ENCODE data around the gene LIMCH1.
"Not testable (repeated sequence)": the region's sequence is repeated elsewhere in the genome, so short reads cannot be mapped to it uniquely, and the experiment has no call there.

The LIMCH1 gene

GRCh38 chr4:41631523-41631922 is 93.6 kb downstream of the LIMCH1 start:
- no peaks in the 10 kb centered on the region for H3K36me3 ChIP-seq (ENCODE audit: control insufficient read depth, insufficient read depth, low read length)
- H3K9me3 ChIP-seq (ENCODE audit: control insufficient read depth, low read length), result no peaks in the 10 kb centered on the region
- no peak for DNase-seq
- no peaks in the 10 kb centered on the region for H3K27me3 ChIP-seq (replicated peaks; ENCODE audit: control insufficient read depth, insufficient read depth, low read length, poor library complexity, severe bottlenecking)
- H3K4me1 ChIP-seq (ENCODE audit: control insufficient read depth, insufficient read depth, low read length, poor library complexity, severe bottlenecking), result no peaks in the 10 kb centered on the region
- no peak overlapping the region for H3K27ac ChIP-seq (ENCODE audit: insufficient read depth, low read length, poor library complexity, severe bottlenecking)
- H3K4me3 ChIP-seq (ENCODE audit: insufficient read depth, low read depth, low read length, poor library complexity, severe bottlenecking), result no peak overlapping the region

DNA sequence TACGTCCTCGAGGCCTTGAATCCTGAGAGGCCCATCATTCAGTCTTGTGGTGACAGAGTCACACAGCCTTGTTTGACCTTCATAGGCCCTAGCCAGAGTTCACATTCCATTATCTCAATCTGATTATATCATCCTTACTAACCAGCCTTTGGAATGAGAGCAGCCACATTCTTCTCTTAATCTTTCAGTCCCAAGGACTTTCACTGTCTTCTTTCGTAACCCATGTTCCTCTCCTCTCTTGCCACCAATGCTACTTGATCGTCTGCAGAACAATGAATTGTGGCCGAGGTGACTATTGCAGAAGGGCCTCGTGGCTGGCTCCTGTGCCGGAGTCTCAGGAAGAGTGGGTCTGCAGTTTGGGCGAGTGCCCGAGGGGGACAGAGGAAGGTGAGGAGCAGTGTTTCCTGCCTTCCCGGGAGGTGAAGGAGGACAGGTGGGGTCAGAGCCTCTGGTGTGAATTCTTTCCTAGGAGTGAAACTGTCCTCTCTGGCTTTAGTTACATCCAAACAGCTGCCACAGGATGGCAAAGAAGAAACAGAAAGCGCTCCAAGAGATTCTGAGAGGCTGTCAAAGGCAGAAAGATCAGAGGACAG is 94.6 kb downstream of the LIMCH1 start:
- no peak overlapping the region for H3K4me3 ChIP-seq (ENCODE audit: insufficient read depth, low read depth, low read length, poor library complexity, severe bottlenecking)
- H3K36me3 ChIP-seq (ENCODE audit: control insufficient read depth, insufficient read depth, low read length), result no peaks in the 10 kb centered on the region
- no peak overlapping the region for H3K27ac ChIP-seq (ENCODE audit: insufficient read depth, low read length, poor library complexity, severe bottlenecking)
- H3K27me3 ChIP-seq (replicated peaks; ENCODE audit: control insufficient read depth, insufficient read depth, low read length, poor library complexity, severe bottlenecking), result no peaks in the 10 kb centered on the region
- no peak for DNase-seq
- H3K4me1 ChIP-seq (ENCODE audit: control insufficient read depth, insufficient read depth, low read length, poor library complexity, severe bottlenecking), result no peaks in the 10 kb centered on the region
- H3K9me3 ChIP-seq (ENCODE audit: control insufficient read depth, low read length), result no peaks in the 10 kb centered on the region

DNA sequence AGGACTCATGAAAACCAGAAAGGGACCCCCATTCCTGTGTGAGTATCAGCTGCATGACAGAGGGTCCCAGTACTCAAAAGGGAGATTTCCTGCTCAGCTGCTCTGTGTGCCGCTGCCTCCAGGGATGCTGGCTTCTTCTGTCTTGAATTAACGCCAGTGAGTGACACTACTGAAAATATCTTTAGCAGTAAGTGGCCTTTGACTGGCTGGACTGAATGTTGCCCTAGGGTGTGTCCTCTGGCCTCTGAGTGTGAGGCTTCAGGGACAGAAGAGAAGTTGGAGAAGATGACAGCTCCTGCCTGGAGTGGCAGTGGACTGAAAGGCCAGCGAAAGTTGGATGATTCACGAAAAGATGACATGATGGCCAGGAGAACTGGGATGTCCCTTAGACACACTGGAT is 95.4 kb downstream of the LIMCH1 start:
- DNase-seq, result no peak
- no peak overlapping the region for H3K27ac ChIP-seq (ENCODE audit: insufficient read depth, low read length, poor library complexity, severe bottlenecking)
- H3K27me3 ChIP-seq (replicated peaks; ENCODE audit: control insufficient read depth, insufficient read depth, low read length, poor library complexity, severe bottlenecking), result no peaks in the 10 kb centered on the region
- no peaks in the 10 kb centered on the region for H3K36me3 ChIP-seq (ENCODE audit: control insufficient read depth, insufficient read depth, low read length)
- no peaks in the 10 kb centered on the region for H3K9me3 ChIP-seq (ENCODE audit: control insufficient read depth, low read length)
- no peaks in the 10 kb centered on the region for H3K4me1 ChIP-seq (ENCODE audit: control insufficient read depth, insufficient read depth, low read length, poor library complexity, severe bottlenecking)
- no peak overlapping the region for H3K4me3 ChIP-seq (ENCODE audit: insufficient read depth, low read depth, low read length, poor library complexity, severe bottlenecking)

- Histone ChIP-seq H3K4me1 (ENCODE audit: control insufficient read depth, insufficient read depth, low read length, poor library complexity, severe bottlenecking) (no peaks in the 10 kb centered on the region), H3K27ac (ENCODE audit: insufficient read depth, low read length, poor library complexity, severe bottlenecking) (no peak overlapping the region), H3K36me3 (ENCODE audit: control insufficient read depth, insufficient read depth, low read length) (no peaks in the 10 kb centered on the region), H3K27me3 (replicated peaks; ENCODE audit: control insufficient read depth, insufficient read depth, low read length, poor library complexity, severe bottlenecking) (no peaks in the 10 kb centered on the region), H3K9me3 (ENCODE audit: control insufficient read depth, low read length) (no peaks in the 10 kb centered on the region), H3K4me3 (ENCODE audit: insufficient read depth, low read depth, low read length, poor library complexity, severe bottlenecking) (no peak overlapping the region)
- DNase-seq, result no peak
Measured at GRCh38 chr4:41635441-41635840, 97.5 kb downstream of the LIMCH1 start.

DNA sequence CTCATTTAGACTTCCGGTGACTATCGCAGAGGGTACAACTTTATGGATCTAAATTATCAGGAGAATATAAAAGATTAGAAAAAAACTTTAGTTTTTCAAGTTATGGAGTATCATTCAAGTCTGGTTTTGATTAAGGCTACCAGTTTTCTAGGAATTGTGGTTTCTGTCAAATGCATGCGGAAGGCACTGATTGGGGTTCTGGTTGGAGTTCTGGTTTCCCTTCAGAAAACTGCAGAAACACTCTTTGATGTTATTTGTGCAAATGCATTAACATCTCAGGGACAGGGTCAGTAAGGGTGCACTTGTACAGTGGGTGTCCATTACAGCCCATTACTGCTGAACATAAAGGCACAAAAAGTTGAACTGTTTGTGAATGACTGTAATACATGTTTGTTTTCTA is 100.2 kb downstream of the LIMCH1 start:
- Histone ChIP-seq H3K27ac (ENCODE audit: insufficient read depth, low read length, poor library complexity, severe bottlenecking) (no peak overlapping the region), H3K9me3 (ENCODE audit: control insufficient read depth, low read length) (no peaks in the 10 kb centered on the region), H3K4me1 (ENCODE audit: control insufficient read depth, insufficient read depth, low read length, poor library complexity, severe bottlenecking) (no peaks in the 10 kb centered on the region), H3K27me3 (replicated peaks; ENCODE audit: control insufficient read depth, insufficient read depth, low read length, poor library complexity, severe bottlenecking) (no peaks in the 10 kb centered on the region), H3K36me3 (ENCODE audit: control insufficient read depth, insufficient read depth, low read length) (no peaks in the 10 kb centered on the region), H3K4me3 (ENCODE audit: insufficient read depth, low read depth, low read length, poor library complexity, severe bottlenecking) (no peak overlapping the region)
- DNase-seq, result no peak

DNA sequence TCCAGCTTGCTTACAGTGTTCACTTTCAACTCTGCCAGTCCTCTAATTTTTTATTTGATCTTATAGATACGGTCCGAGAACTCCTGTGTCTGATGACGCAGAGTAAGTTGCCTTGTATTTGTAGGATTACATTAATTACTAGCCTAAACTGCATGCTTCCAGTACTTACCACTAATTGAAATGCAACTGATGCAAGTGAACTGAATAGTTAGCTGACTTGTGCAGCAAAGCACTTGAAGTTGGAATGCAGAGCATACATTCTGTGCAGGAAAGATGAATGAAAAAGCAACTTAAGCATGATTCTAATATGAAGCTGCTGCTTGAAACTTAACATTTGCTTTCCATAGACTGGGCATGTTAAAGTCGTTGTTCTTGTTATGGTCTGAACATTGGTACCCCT is 100.9 kb downstream of the LIMCH1 start:
- Histone ChIP-seq H3K4me1 (ENCODE audit: control insufficient read depth, insufficient read depth, low read length, poor library complexity, severe bottlenecking) (no peaks in the 10 kb centered on the region), H3K27ac (ENCODE audit: insufficient read depth, low read length, poor library complexity, severe bottlenecking) (no peak overlapping the region), H3K9me3 (ENCODE audit: control insufficient read depth, low read length) (no peaks in the 10 kb centered on the region), H3K27me3 (replicated peaks; ENCODE audit: control insufficient read depth, insufficient read depth, low read length, poor library complexity, severe bottlenecking) (no peaks in the 10 kb centered on the region), H3K36me3 (ENCODE audit: control insufficient read depth, insufficient read depth, low read length) (no peaks in the 10 kb centered on the region), H3K4me3 (ENCODE audit: insufficient read depth, low read depth, low read length, poor library complexity, severe bottlenecking) (no peak overlapping the region)
- no peak for DNase-seq

DNA sequence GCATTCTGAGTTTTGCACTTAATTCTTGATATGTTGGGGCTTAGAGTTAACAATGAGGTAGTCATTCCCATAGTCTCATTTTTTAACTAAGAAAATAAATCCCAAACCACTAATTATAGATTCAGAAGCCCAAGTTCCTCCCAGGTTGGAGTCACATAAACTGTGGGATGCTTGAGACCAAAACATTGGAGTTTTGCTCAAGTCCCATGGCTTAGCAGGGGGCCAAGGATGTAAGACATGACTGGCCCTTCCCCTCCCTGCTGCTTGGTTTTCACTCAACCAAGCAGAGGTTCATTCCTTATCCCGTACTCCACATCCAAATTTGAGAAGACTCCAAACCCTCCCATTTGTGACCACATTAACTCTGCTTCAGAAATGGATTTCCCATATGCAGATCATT is 101.3 kb downstream of the LIMCH1 start:
- Histone ChIP-seq H3K4me1 (ENCODE audit: control insufficient read depth, insufficient read depth, low read length, poor library complexity, severe bottlenecking) (no peaks in the 10 kb centered on the region), H3K36me3 (ENCODE audit: control insufficient read depth, insufficient read depth, low read length) (no peaks in the 10 kb centered on the region), H3K27ac (ENCODE audit: insufficient read depth, low read length, poor library complexity, severe bottlenecking) (no peak overlapping the region), H3K9me3 (ENCODE audit: control insufficient read depth, low read length) (no peaks in the 10 kb centered on the region), H3K27me3 (replicated peaks; ENCODE audit: control insufficient read depth, insufficient read depth, low read length, poor library complexity, severe bottlenecking) (no peaks in the 10 kb centered on the region), H3K4me3 (ENCODE audit: insufficient read depth, low read depth, low read length, poor library complexity, severe bottlenecking) (no peak overlapping the region)
- no peak for DNase-seq

- no peaks in the 10 kb centered on the region for H3K4me1 ChIP-seq (ENCODE audit: control insufficient read depth, insufficient read depth, low read length, poor library complexity, severe bottlenecking)
- H3K36me3 ChIP-seq (ENCODE audit: control insufficient read depth, insufficient read depth, low read length), result no peaks in the 10 kb centered on the region
- H3K27me3 ChIP-seq (replicated peaks; ENCODE audit: control insufficient read depth, insufficient read depth, low read length, poor library complexity, severe bottlenecking), result no peaks in the 10 kb centered on the region
- DNase-seq, result no peak
- H3K4me3 ChIP-seq (ENCODE audit: insufficient read depth, low read depth, low read length, poor library complexity, severe bottlenecking), result no peak overlapping the region
- H3K27ac ChIP-seq (ENCODE audit: insufficient read depth, low read length, poor library complexity, severe bottlenecking), result no peak overlapping the region
- no peaks in the 10 kb centered on the region for H3K9me3 ChIP-seq (ENCODE audit: control insufficient read depth, low read length)
Measured at GRCh38 chr4:41640906-41641305, 102.9 kb downstream of the LIMCH1 start.

GRCh38 chr4:41642746-41643145 is 104.8 kb downstream of the LIMCH1 start:
- not testable (repeated sequence) for DNase-seq; H3K4me1 ChIP-seq (ENCODE audit: control insufficient read depth, insufficient read depth, low read length, poor library complexity, severe bottlenecking); H3K36me3 ChIP-seq (ENCODE audit: control insufficient read depth, insufficient read depth, low read length); H3K27me3 ChIP-seq (replicated peaks; ENCODE audit: control insufficient read depth, insufficient read depth, low read length, poor library complexity, severe bottlenecking); H3K27ac ChIP-seq (ENCODE audit: insufficient read depth, low read length, poor library complexity, severe bottlenecking); H3K4me3 ChIP-seq (ENCODE audit: insufficient read depth, low read depth, low read length, poor library complexity, severe bottlenecking); H3K9me3 ChIP-seq (ENCODE audit: control insufficient read depth, low read length)

DNA sequence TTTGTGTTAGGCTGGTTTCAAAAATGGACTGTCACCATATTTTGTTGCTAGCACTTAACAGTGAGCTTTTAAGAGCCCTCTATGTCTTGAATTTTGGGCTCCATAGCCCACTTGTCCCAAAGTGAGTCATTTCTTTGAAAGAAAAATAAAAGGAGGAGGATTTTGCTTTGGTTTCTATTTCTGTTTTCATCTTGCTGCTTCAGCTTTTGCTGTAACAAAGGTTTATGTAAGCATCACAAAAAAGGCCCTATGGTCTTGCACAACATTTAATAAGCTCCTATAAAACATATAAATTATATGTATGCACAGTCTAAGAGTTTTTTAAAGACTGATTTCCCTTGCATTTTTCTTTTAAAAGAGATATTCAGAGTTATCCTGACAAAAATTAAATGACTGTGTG is 105.4 kb downstream of the LIMCH1 start:
- Histone ChIP-seq H3K4me1 (ENCODE audit: control insufficient read depth, insufficient read depth, low read length, poor library complexity, severe bottlenecking) (no peaks in the 10 kb centered on the region), H3K36me3 (ENCODE audit: control insufficient read depth, insufficient read depth, low read length) (no peaks in the 10 kb centered on the region), H3K9me3 (ENCODE audit: control insufficient read depth, low read length) (no peaks in the 10 kb centered on the region), H3K27me3 (replicated peaks; ENCODE audit: control insufficient read depth, insufficient read depth, low read length, poor library complexity, severe bottlenecking) (no peaks in the 10 kb centered on the region), H3K27ac (ENCODE audit: insufficient read depth, low read length, poor library complexity, severe bottlenecking) (no peak overlapping the region), H3K4me3 (ENCODE audit: insufficient read depth, low read depth, low read length, poor library complexity, severe bottlenecking) (no peak overlapping the region)
- DNase-seq, result no peak
